Stimulated activated CD4-positive, alpha-beta T cell treated with anti-CD3 and anti-CD28 coated beads, TNF-alpha, amount 100 ng/mL, for 4 hours (primary cell): ENCODE results near the gene ZSWIM6.

Experiments
- DNase-seq, 3 experiments: peaks; one replicate each; pipeline ENCODE4 v3.0.0-alpha.2; 2020; ENCODE audit warnings: low read depth in 3 of 3

ZSWIM6 gene

DNA sequence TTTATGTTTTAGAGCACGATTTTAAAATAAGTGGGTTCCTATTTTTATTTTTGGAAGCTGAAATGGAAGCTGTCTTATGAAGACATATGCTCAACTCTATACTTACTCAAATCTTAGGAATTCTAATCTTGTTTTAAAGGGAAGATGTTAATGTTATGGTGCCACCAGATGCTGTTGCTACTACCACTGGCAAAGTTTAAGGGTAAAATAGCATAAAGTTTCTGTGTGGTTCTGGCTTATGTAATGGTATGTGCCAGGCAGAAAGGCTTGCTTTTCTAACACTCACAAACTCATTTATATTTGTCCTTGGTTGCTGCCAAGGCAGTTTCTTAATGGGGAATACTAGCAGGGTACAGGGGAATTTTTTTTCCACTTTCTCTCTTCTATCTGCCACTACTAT, 204.9 kb downstream of the ZSWIM6 start:
- DNase-seq, result no peak

DNA sequence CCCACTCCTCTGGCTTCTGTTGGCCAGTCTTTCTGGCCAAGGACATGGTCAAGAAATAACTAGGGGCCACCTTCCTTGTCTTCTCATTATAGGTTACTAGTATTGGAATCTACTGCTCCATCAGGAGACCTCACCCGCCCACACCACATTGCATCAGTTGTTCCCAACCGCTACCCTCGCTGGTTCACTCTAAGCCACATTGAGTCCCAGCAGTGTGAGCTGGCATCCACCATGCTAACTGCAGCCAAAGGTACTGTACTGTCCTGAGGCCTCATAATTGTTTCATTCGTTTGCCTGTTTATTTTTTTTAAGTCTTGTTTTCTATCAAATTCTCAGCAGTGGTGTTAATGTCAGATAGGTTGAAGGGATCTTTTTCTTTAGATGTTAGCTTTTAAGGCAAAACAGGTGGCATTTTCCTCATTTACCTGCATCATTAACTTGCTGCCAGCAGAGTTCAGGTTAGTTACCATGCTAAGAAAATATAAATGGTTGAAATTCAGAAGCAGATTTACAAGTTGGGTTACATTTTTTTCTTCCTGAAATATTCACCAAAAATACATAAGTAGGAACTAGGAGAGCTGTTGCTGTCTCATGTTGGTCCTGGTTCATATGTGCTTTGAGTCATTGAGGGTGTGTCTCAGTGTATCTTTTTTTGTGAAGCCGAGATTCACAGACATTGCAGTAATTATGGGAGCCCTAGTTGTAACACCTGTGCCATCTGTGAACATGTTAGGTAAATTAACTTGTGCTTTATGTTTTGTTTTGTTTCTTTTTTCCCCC, 206.9 kb downstream of the ZSWIM6 start:
- no peak for DNase-seq

DNA sequence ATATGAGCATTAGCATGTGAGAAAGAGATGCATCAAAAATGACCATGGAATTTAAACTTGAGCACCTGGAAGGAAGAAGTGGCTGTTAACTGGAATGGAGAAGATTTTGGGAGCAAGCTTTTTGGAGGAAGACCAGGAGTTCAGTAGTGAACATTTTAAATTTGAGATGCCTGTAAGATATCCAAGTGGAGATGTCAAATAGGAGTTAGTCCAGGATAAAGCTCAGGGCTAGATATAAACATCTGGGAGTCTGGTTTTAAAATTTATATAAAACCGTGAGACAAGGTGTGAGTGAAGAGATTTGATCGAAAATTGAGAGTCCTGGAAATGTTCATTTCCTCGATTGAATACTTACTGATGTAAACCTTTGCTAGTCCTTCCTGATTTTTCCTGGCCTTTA, 217.5 kb downstream of the ZSWIM6 start:
- DNase-seq, result no peak

DNA sequence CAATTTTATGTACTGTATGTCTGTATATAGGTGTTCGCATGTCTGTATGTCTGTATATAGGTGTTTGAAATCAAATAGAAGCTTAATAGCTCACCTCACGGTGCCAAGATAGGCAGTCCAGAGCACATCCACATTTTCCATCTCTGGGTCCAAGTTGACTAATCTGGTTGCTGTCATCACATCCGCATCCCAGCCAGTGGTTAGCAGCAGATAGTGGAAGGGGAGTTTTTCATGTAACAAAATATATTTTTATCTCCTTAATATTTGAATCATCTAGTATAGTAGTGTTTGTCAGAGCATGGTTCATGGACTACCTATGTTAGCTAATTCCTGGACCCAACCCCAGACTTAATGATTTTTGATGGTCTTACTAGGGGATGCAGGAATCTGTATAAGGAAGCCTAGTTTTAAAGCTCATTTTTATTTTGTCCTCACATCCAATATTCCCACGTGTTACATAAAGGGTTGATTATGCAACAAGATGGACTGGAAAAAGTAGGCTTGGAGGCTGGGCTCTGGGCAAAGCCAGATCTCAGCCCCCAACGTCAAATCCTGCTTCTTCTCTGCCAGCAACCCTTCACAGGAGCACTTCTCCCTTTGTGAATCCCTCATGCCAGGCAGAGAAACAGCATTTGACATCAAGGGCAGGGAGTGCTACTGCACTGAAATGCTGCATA, 219.7 kb downstream of the ZSWIM6 start:
- DNase-seq, result no peak

DNA sequence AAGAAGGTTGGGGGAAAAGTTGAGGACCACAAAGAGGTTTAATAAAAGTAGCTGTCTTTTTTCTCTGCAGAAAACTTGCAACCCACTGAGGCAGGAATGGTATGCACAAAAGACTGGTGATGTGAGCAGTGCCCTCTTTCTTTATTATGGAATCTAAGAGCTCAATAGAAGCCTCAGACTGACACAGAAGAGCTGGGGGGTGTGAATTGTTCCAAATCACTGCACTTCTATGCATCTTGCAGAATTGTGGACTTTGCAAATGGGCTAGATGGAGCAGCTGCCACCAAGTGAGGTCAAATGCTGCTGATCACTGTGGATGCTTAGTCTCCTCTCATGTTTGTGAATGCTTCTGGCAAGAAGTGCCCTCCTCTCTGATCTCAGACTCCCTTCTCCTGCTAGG, 227.1 kb downstream of the ZSWIM6 start:
- DNase-seq, result no peak

DNA sequence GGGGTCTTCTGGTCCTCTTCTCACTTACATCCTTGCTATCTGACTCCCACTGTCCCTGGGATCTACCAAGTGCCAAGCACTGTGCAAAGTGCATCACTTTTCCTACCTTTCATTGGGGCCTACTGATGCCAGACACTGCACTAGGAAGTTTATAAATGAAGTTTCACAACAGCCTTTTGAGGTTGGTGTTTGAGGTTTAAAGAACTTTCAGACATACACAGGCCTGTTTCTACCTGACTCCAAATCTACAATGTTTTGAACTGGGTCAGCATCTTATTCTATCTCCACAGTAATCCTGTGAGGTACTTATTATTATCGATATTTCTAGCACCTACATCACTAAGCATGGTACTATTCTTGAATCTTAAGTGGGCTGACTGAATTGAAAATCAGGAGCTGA, 227.7 kb downstream of the ZSWIM6 start:
- DNase-seq, result no peak

DNA sequence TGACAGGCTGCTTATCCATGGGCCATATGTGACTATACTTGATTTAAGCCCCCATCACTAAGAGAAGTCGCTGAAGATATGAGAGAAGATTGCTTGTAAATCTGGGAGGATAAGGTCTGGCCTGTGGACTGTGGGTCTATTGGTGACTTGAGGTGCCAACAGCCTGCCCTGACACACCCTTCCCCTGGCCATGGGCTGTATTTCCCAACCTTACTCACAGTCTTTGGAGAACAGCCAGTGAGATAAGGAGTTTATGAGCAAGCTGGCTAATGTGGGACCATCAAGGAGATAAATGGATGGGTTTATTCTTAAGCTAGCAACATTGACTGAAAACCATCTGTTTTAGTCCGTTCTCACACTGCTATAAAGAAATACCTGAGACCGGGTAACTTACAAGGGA, 231.3 kb downstream of the ZSWIM6 start:
- no peak for DNase-seq

DNA sequence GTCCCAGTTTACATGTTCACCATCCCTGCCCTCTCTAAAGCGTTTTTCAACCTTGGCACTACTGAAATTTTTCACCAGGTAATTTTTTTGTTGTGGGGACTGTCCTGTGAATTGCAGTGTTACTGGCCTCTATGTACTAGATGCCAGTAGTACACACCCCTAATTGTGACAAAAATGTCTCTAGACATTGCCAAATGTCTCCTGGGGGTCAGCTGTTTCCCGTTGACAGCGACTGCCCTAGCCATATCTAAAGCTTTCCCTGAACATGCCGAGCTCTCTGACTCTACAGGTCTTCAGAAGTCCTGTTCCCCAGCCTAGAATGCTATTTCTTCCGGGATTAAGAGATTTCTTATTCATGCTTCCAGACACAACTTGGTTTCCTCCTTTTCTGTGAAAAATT, 235.3 kb downstream of the ZSWIM6 start:
- no peak for DNase-seq

DNA sequence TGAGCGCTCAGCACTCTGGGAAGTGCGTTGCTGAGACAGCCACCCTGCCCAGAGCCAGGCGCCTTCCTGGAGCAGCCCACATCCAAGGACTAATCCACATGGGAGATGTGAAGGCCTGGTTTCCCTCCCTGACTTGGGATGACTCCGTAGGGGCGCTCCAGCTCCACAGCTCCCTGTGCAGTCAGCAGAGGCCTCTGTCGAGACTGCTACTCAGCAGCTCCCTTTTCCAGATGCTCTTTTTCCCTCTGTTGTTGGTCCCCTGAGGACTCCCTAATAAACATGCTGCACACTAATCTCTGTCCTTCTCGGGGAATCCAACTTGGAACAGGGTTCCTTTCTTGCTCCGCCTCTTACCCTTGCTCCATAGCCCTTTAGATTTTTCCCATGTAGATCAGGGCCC, 237.3 kb downstream of the ZSWIM6 start:
- DNase-seq, result no peak

DNA sequence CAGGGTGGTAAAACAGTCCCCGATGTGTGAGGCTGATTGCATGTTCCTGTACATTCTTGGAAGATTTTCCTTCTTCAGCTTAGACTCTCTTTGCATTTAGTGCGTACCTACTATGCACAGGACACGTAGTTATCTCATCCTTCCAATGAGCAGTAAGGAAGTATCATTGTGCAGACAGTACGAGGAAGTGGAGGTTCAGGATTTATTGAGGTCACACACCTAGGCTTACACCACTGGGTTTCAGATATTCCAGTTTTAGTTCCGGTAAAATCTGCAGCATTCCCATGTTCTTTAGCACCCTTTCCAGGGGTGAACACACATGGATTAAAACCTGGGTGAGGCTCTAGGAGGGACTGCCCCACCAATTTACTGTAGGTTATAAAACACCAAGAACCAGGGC, 238.7 kb downstream of the ZSWIM6 start:
- no peak for DNase-seq

DNA sequence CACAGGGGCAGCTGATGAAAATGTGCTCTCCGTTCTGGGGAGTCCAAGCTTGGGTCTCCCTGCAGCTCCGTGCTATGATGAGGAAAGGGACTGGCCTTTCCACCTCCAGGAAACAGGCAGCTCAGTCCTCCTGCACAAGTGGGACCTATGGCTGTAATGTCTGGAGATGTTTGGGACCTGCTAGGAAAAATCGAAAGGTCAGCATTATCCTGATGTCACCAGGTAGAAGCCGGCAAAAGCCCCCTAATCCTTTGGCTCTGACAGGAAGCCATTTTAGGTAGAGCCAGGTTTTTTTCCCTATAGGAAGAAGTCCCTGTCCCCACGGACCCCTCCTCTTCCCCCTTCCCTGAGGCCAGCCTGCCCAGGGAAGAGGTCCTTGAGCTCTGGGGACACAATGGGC, 240.9 kb downstream of the ZSWIM6 start:
- DNase-seq, result no peak

DNA sequence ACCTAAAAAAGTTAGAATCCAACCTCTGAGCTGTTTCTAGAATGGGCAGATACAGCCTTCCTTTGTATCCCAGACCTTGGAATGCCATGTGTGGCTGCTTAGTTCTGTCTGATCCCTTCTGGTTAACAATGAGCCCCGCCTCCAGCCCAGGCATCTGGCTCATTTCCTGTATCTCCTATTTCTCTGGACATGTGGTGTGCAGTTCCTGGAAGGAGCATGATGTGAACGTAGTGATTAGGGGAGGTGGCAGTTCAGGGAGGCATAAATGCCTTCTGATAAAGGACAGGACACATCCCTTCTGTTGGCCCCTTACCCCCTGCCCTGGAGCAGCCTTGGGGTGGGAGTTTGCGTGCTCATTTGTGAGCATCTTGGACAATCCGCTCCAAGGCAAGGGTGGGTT, 243.0 kb downstream of the ZSWIM6 start:
- DNase-seq, result no peak

DNA sequence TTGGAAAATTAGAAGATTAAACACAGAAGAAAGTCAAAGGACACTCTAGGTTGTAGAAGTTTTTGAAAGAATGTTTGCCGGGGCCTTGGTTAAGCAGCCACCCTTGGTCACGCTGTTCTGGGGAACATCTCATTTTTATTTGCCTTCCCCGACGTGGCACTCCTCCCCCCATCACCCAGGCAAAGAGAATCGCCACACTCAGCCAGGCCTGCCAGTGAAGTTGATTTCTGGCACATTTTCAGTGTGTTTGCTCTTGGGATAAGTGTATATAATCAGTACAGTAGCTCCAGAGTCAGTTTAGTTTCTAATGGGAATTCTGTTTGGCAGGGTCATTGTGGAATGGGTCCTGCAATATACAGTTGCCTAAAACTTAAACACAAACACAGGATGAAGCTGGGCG, 243.5 kb downstream of the ZSWIM6 start:
- no peak for DNase-seq

DNA sequence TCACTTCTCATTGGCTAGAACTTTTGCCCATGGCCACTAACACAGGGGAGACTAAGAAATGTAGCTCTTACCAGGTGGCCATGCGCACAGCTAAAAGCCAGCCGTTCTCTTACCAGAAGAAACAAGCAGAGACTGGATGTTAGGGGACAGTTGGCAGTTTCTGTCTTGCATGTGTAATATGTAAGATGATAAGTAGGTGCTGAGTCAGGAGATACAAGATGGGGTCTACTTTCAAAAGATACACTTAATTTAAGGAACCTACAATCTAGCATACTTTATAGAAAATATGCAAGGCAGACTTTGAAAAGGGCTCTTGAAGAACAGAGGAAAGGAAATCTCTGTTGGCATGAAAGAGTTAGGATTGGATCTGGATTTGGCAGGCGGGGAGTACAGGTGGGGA, 244.5 kb downstream of the ZSWIM6 start:
- no peak for DNase-seq

DNA sequence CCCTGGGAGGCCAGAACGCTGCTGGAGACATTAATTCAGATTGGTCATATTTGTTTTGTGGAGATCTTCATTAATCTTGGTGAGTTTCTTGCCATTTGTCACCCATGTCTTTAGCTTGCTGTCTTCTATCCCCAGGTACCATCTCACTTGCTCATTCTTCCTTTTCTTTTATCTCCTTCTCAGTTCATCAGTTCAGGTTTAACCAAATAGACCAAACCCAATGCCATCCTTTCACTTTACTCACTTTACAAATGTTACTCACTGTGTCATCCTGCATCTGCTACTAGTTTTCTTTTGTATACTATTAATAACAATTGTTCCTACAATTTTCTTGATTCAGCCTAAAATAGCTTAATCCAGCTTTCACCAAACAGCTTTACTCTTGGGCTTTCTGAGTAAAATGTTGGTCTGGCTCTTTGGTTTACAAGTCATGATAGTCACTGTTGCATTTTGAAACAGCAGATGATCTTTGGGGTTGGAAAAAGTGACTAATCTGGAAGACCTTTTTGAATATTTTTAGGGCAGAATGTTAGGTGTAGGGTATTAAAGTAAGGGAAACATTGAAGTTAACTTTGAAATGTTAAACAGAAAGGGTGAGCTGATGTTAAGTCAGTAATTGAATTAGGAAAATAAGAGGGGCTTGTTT, 246.9 kb downstream of the ZSWIM6 start:
- DNase-seq, result no peak

DNA sequence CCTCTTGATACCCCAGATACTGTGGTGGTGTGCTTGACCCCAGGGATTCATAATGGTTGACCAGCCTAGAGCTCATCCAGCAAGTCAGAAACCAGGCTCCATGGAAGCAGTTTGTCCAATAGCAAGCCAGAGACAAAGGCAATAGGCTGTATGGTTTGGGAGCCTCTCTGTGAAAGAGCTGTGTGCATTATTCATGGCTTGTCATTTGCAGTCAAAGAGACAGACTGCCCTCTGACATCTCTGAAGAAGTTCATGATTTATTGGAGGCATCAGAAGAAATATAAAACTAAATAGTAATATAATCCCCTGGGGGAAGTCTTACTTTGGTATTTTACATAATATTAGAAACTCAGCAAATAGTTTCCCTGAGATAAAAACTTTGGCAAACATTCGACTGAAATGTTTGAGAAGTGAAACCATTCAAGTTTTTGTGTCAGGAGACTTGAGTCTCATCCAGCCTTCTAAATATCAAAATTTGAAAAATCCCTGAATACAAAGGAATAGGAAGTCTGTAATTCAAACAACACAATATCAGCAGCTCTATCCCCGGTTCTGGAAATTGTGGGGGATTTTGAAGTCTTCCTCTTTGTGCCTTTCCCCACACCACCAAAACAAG, 250.3 kb downstream of the ZSWIM6 start:
- DNase-seq, result no peak

DNA sequence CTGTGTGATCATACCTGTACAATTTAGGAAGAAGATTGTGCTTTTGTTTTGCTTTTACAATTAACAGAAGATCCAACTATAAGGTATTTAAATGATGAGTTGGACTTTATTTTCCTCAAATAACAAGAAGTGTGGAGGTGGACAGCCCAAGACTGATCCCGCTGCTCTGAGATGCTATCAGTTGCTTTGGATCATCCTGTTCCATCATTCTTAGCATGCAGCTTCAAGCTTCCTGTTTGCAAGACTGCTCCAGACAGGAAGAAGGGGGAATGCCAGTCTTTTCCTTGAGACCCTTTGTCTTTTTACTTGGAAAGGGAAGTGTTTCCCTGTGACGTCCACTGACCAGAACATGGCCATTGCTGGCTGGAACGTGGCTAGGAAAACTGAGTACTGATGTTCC, 250.8 kb downstream of the ZSWIM6 start:
- no peak for DNase-seq

DNA sequence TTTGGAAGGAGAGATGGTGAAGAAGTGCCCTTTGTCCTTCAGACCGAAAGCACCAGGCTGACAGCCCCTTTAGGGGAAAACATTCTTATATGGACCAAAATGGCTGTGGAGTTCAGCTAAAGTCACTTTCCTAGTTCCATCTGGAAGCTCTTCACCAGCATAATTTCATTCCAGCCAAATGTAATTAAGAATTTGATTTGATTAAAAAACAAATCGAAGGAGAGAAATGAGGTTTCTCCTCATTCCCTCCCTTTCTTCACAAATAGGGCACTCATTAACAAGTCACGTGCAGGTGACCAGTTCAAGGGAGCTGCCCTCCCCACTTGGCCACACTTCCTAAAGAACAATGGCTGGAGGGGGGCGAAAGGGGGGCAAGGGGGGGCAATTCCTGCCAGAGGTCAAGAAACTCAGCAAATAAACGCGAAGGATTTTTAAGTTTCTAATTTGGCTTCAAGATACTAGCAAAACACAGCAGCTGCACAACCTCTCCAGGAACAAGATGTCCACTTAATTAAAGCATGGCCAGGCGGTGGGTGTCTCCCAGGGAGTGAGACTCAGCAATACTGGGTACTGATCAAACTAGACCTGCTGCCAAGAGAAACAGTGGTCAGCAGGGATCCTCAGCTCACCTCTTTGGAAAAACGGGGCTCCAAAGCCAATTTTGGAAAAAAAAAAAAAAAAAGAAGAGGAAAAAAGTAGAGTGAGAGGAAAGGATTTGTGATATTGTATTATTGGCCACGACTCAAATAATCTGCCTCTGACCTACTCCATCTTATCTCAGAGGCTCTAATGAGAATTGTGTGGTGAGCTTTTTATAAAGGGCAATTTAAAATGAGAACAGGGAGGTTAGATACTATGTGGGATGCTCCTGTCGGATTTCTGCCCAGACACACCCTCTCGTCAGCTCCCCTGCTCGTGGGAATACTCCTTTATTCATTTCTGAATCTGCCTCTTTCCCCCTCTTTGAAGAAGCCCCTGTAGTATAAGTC, 254.3 kb downstream of the ZSWIM6 start:
- DNase-seq, result no peak

DNA sequence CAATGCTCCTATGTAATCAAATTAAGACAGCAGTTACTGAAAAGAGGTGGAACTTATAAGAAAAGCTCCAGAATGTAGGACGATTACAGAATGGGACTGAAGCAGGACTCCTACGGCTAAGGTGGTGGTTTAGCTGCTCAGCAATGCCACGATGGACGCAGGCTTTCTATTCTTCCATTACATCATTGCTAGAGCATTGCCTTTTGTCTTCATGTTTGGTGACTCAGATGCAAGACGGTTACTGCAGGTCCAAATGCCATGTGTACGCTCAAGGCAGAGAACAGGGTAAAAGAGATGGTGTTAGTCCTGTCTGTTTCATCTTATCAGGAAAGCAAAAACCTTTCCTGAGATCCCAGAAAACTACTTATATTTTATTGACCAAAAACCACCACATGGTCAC, 255.1 kb downstream of the ZSWIM6 start:
- DNase-seq, result no peak

DNA sequence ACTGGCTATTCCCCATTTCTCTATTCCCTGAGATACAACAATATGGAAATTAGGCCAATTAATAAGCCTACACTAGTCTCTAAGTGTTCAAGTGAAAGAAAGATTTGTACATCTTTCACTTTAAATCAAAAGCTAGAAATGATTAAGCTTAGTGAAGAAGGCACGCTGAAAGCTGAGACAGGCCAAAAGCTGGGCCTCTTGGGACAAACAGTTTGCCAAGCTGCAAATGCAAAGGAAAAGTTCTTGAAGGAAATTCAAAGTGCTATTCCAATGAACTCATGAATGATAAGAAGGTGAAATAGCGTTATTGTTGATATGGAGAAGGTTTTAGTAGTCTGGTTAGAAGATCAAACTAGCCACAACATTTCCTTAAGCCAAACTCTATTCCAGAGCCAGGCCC, 256.2 kb downstream of the ZSWIM6 start:
- DNase-seq, result no peak

DNA sequence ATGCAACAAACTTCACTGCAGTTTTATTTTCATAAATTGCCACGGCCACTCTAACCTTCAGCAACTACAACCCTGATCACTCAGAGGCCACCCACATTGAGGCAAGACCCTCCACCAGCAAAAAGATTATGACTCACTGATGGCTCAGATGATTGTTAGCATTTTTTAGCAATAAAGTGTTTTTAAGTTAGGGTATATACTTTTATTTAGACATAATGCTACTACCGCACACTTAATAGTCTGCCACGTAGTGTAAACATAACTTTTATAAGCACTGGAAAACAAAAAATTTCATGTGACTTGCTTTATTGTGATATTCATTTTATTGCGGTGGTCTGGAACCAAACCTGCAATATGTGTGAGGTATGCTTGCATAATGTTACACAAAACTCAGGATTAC, 257.9 kb downstream of the ZSWIM6 start:
- no peak for DNase-seq

DNA sequence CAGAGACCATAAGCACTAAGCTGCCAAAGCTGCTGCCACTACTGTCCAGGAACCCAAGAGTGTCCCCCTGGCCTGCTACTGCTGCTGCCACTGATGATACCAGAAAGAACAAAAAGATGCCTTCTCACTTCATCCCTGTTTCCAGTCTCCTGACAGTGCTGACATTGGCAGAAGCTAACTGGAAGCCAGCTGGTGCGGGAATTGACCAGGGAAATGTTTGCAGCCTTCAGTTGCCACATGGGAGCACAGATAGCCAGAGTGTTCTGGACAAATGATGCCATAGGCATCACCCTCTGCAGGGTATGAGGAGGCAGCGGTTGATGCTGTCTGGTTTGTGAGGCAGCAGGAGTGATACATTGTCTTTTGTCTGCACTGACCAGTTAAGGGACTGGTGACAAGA, 258.4 kb downstream of the ZSWIM6 start:
- no peak for DNase-seq
